Measurements from ENCODE around the gene CLCN4.

CLCN4 gene

DNA sequence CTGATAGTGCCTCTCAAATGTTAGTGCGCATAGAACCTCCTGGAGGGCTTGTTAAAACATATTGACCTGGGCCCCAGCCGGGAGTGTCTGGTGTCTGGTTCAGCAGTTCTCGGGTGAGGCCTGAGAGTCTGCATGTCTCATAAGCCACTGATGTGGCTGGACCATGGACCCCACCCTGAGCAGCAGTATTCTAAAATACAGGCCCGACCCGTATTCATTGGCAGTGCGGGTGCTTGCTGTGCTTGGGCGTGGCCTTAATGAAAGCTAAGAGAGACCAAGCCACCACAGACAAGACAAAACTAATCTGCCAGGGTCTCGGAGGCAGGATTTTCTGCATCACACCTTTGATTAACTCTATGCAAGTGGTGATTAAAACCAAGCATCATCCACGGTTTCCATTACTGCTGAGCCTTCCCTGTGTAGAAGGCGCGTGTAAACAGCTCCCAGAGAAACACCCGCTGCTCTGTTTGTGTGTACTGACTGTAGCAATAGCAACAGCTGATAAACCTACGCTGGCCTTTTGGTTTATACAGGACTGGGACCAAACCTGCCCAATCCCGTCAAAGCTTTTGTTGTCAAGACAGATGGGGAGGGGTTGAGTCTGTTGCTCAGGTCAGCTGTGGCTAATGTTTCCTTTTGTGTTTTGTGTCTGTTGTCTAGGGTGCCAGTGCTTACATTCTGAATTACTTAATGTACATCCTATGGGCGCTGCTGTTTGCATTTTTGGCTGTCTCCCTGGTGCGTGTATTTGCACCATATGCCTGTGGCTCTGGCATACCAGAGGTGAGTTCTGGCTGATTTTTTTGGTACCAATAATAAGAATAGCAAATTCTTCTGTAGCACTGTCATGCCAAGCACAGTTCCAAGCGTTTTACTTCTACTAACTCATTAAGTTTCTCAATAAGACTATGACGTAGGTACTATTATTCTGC is 40.8 kb downstream of the CLCN4 start:
- DNase-seq (ENCODE audit: low spot score) = no peak

DNA sequence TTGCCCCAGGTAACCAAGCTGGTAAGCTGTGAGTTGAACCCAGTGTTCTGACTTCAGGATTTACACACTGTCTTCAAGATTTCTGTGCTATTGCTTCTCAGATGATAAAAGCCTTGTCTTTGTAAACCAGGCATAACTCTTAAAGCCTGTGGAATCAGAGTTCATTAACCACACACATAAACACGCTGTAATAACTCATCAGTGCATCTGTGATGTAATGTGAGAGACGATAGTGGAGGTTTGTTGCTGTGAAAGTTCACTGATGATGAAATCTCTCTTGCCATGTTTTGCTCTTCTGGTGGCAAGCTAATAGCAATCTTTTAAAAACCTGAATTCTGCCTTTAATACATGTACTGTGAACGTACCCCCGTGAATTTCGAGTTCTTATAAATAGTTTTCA is 41.5 kb downstream of the CLCN4 start:
- DNase-seq (ENCODE audit: low spot score) = no peak

DNA sequence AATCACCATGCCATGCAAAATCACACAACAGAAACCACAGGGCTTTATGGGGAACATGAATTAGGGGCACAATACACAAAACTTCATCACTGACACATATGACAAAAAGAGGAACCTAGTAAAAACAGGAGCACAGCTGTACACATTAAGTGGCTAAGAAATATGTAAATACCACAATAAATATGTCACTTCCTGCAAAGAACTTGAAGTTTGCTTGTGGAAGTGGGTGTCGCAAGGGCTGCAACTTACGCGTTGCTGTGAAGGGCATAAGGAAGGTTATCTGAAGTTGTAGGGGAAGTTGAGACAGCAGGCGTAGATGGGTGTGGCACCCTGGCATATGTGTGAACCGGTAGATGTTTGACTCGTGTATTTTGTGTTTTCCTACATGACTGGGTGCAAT is 42.4 kb downstream of the CLCN4 start:
- no peak for DNase-seq (ENCODE audit: low spot score)

GRCh38 chrX:10203617-10204016 is 46.8 kb downstream of the CLCN4 start:
- DNase-seq (ENCODE audit: low spot score) = no peak

DNA sequence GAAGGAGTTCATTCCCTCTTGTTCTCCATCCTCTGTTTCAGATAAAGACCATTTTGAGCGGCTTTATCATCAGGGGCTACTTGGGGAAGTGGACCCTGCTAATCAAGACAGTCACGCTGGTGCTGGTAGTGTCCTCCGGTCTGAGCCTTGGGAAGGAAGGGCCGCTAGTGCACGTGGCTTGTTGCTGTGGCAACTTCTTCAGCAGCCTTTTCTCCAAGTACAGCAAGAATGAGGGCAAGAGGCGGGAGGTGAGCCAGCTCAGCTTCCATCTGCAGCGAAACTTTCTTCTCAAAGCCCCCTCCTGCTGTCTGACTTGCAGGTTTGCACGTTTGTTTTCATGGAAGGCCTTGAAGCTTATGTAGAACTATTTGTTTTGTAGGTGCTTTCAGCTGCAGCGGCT is 49.5 kb downstream of the CLCN4 start:
- DNase-seq (ENCODE audit: low spot score) = no peak

GRCh38 chrX:10208281-10208856 is 51.6 kb downstream of the CLCN4 start:
- DNase-seq (ENCODE audit: low spot score) = no peak

GRCh38 chrX:10208953-10209352 is 52.2 kb downstream of the CLCN4 start:
- no peak for DNase-seq (ENCODE audit: low spot score)

- DNase-seq (ENCODE audit: low spot score) = no peak
Measured at GRCh38 chrX:10212395-10212794, 55.6 kb downstream of the CLCN4 start.

DNA sequence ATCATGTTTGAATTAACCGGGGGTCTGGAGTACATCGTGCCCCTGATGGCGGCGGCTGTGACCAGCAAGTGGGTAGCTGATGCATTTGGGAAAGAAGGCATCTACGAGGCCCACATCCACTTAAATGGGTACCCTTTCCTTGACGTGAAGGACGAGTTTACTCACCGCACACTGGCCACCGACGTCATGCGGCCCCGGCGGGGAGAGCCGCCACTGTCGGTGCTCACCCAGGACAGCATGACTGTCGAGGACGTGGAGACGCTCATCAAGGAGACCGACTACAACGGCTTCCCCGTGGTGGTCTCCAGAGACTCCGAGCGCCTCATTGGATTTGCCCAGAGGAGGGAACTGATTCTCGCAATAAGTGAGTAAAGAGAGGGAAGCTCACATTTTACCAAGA is 56.9 kb downstream of the CLCN4 start:
- DNase-seq (ENCODE audit: low spot score) = no peak

GRCh38 chrX:10216208-10216607 is 59.4 kb downstream of the CLCN4 start:
- DNase-seq (ENCODE audit: low spot score) = no peak

DNA sequence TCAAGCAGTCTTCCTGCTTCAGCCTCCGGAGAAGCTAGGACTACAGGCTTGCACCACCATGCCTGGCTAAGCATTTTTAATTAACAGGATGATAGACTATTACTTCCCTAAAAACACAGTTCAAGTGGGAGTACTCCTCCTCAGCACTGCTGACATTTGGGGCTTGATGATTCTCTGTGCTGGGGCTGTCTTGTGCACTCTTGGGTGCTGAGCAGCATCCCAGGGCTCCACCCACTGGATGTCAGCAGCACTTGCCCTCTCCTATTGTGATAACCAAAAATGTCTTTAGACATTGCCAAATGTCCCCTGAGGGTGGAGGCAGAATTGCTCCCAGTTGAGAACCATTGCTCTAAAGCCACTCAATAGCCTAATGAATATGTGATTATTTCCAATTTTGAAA is 60.4 kb downstream of the CLCN4 start:
- no peak for DNase-seq (ENCODE audit: low spot score)

DNA sequence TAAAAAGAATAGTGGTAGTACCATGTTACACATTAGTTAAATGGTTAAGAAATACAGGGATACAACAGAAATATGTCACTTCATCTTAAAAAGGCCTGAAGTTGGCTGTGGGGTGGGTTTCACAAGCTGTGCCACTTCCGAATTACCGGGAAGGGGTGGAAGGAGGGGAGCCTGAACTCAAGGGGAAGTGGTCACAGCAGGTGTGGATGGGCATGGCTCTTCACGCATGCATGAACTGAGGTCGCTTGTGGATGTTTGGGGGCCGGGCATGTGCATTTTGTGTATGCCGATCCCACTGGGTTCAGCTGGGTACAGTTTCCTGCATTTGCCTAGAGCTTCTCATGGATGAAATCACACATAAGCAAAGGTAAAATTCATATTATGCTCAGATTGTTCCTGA is 64.9 kb downstream of the CLCN4 start:
- DNase-seq (ENCODE audit: low spot score) = no peak

GRCh38 chrX:10223276-10223675 is 66.5 kb downstream of the CLCN4 start:
- no peak for DNase-seq (ENCODE audit: low spot score)

GRCh38 chrX:10223781-10224180 is 67.0 kb downstream of the CLCN4 start:
- DNase-seq (ENCODE audit: low spot score) = no peak

DNA sequence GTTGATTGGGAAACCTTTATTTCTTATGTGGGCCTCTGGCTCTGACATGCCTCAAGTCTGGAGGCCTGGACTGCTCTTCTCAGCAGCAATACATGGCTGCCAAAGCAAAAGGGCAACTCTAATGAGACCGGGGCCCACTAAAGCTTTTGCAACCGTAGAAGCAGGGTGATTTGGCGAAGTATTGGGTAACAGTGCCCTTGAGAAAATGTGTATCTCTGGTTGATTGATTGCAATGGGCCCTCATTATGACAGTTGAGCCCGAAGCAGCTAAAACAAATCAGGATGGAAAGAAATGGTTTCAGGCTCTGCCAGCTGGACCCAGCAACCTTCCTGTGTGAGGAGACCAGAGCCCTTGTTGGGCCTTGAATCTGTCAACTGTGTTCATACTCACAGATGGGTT is 73.4 kb downstream of the CLCN4 start:
- DNase-seq (ENCODE audit: low spot score) = no peak

GRCh38 chrX:10231461-10231860 is 74.7 kb downstream of the CLCN4 start:
- DNase-seq (ENCODE audit: low spot score) = no peak

DNA sequence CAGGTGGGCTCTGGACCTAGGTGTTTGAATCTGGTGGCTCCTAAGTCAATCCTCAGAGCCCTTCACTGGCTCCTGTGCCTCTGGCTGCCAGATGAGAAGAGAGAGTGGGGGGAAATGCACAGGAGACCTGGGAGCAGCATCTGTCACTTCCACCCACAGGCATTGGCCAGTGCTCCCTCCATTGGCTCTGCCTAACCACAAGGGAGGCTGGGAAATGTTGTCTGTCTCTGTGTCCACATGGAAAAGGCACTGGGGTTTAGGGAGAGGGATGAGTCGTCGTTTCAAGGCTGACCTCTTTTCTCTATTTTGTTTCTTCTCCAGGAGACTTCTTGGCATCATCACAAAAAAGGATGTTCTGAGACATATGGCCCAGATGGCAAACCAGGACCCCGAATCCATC is 76.4 kb downstream of the CLCN4 start:
- no peak for DNase-seq (ENCODE audit: low spot score)

DNA sequence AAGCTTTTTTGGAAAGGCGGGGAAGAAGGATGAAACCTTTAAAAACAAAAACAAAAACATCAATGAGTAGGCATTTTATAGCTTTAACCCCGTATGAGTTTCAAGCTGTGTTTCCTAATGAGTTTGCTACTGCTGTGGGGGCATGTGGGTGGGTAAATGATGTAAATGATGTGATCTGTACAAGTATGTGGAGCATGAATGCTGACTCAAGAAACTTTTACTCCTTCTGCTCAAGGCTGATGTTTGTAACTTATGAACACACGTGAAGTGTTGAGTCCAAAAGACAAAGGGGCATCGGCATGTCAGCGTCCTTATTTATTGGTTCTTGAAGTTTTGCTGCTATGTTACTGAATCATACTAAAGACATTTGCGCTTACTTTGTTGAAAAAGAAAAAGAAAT is 76.9 kb downstream of the CLCN4 start:
- DNase-seq (ENCODE audit: low spot score) = no peak

DNA sequence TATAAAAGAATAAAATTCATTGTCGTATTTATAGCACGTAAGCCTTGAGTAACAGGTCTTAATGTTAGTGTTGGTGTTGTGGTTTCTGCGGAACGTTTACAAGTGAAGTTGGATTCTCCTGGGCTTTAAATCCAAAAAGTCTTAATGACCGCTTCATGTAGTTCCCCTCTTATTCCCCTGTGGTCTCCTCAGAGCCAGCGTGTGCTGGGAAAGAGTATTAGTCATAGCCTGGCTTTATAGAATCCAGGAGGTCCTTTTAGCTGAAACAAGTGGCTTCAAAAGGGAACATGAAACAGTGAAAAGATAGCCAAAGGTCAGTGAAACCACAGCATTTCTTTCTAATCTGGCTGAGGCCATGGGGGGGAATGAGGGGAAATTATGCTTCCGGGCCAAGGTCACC is 79.1 kb downstream of the CLCN4 start:
- no peak for DNase-seq (ENCODE audit: low spot score)

DNA sequence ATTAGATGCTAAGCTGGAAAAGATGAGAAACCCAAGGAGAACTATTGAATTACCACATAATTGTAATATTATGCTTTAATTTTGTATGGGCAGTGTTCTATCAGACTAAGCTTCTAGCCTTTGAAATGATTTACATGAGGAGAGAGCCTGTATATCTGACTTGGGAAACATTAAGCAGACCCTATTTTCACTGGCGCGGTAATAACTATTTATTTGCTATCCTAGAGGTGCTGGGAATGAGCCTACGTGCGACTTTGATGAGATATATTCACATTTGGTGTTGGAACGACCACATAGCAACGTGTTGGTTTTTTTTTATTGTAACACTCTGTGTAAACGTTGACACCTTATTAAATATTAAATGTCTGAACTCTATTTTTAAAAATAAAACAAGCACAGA is 80.5 kb downstream of the CLCN4 start:
- DNase-seq (ENCODE audit: low spot score) = no peak

DNA sequence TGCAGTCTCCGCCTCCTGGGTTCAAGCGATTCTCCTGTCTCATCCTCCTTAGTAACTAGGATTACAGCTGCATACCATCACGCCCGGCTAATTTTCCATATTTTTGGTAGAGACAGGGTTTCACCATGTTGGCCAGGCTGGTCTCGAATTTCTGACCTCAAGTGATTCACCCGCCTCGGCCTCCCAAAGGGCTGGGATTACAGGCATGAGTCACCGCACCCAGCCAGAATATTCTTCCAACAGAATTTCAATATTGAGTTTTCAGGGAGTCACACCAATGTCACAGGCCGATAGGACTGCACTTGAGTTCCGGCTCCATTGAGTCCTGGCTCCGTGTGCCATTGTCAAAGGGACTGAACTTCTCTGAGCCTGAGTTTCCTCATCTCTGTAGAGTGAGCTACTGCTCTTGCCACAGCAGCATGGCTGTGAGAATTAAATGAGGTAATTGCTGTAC is 82.9 kb downstream of the CLCN4 start:
- no peak for DNase-seq (ENCODE audit: low spot score)

- no peak for DNase-seq (ENCODE audit: low spot score)
Measured at GRCh38 chrX:10240918-10241317, 84.1 kb downstream of the CLCN4 start.

GRCh38 chrX:10242026-10242425 is 85.3 kb downstream of the CLCN4 start:
- no peak for DNase-seq (ENCODE audit: low spot score)

DNA sequence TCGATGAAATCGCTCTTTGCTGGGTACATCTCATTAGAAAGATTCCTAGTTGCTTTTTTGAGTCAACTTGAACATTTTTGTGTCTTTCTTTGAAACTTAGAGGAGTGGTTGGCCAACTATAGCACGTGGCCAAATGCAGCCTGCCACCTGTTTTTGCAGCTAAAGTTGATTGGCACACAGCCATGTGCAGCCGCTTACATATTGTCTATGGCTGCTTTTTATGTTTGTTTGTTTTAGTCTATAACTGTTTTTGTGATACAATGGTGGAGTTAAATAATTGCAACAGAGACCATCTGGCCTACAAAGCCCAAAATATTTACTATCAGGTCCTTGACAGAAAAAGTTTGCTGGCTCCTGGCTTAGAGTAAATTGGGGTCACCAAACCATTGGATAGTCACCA is 86.3 kb downstream of the CLCN4 start:
- DNase-seq (ENCODE audit: low spot score) = no peak

All from CD4-positive, alpha-beta T cell treated with Interleukin-2 at 100 ng/mL for 4 hours (primary cell).